Astrocyte of the spinal cord (primary cell): ENCODE data around the gene TCEANC2.
"Not testable (repeated sequence)": the region's sequence is repeated elsewhere in the genome, so short reads cannot be mapped to it uniquely, and the experiment has no call there.

Experiments
- DNase-seq: peaks from one replicate; pipeline ENCODE4 v3.0.0; 2011; ENCODE audit warnings: low read depth, low spot score
- H3K4me3 ChIP-seq: 2 replicates; pipeline ENCODE4 v1.5.1; 2011; ENCODE audit warnings: low read depth, mild to moderate bottlenecking, low read length, moderate library complexity
- CTCF ChIP-seq: IDR thresholded peaks from 2 replicates; pipeline ENCODE4 v1.5.1; 2012; ENCODE audit warnings: low read depth, mild to moderate bottlenecking, low read length, inconsistent platforms
- in situ Hi-C: cut with HindIII; loops from 2 replicates; pipeline ENCODE4 v1.10.0; 2017; ENCODE audit warnings: low sequenced_read_pairs

The TCEANC2 gene

DNA sequence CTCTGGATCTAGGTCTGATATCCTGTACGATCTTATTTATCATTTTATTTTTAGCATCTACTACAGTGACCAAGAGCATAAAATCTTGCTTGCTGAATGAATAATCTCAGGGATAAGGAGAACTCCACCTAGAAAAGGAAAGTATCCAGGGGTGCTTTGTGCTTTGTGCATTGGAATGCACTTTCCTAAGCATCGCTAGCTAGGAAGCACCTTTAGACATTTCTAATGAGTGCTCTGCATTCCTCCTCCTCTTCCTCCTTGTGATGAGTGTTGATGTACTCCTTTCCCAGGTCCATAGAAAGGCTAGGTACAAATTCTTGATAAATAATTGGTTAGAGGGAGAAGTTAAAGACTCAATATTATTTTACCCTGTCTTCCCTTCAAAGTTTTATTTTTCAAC lies 31.4 kb downstream of the TCEANC2 start:
- DNase-seq: no peak
- H3K4me3 ChIP-seq: no peak overlapping the region
- TF ChIP-seq CTCF: no peak
- in situ Hi-C loops: no loop called here

- H3K4me3 ChIP-seq: no peak overlapping the region
- DNase-seq: no peak
- in situ Hi-C loops: no loop called here
- no peak for TF ChIP-seq CTCF
Observed at GRCh38 chr1:54086754-54087153, 33.3 kb downstream of the TCEANC2 start.

GRCh38 chr1:54088385-54088784 lies 35.0 kb downstream of the TCEANC2 start:
- no peak overlapping the region for H3K4me3 ChIP-seq
- DNase-seq: no peak
- in situ Hi-C loops: no loop called here
- TF ChIP-seq CTCF: no peak

DNA sequence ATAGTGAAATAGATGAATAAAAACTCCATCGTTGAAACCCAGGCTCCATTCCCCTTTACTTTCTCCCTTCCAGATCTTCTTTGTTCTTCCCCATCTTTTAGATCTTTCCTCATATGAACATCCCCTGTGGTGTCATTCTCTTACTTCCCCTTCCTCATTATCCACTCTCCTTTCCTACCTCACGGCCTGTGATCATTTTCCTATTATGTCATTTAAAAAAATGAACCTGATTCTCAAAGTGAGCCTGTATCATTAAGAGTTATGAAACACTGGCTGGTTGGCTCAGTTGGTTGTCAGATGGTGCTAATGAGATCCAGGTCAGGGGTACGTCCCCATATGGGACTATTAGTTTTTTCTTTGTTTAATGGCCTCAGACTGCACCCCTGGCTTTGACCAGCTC lies 38.3 kb downstream of the TCEANC2 start:
- DNase-seq: no peak
- TF ChIP-seq CTCF: no peak
- no peak overlapping the region for H3K4me3 ChIP-seq
- in situ Hi-C loops: no loop called here

- DNase-seq: no peak
- no peak for TF ChIP-seq CTCF
- in situ Hi-C loops: no loop called here
- no peak overlapping the region for H3K4me3 ChIP-seq
Observed at GRCh38 chr1:54094001-54094729, 40.8 kb downstream of the TCEANC2 start.

GRCh38 chr1:54094730-54095105 lies 41.3 kb downstream of the TCEANC2 start:
- DNase-seq, H3K4me3 ChIP-seq, in situ Hi-C loops: not testable (repeated sequence)

- H3K4me3 ChIP-seq: no peak overlapping the region
- TF ChIP-seq CTCF: no peak
- in situ Hi-C loops: no loop called here
- no peak for DNase-seq
Observed at GRCh38 chr1:54095546-54096226, 42.3 kb downstream of the TCEANC2 start.
